ENCODE data around the gene CSF2.
"Not testable (repeated sequence)": the region's sequence is repeated elsewhere in the genome, so short reads cannot be mapped to it uniquely, and the experiment has no call there.

CSF2 gene

DNA sequence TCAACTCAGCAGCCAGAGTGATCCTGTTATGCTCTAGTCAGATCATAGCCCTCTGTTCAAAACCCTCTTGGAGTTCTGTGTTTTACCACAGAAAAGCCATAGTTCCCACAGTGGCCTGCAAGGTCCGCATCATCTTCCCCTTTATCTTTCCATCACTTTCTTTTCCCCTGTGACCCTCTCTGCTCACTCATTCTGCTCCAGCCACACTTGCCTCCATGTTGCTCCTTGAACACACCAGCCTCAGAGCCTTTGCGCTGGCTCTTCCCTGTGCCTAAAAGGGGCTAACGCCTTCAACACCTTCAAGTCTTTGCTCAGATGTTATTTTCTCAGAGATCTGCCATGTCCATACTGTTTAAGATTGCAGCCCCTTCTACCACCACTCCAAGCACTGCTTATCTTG, 26.3 kb downstream of the CSF2 start:
- TF ChIP-seq SPI1 (IDR thresholded peaks at IDR 0.05; ENCODE audit: low read depth, low read length), result no peak
- DNase-seq (ENCODE audit: insufficient read length, low spot score) (no peak), FAIRE-seq (no peak)

- peak; percentile 26 for FAIRE-seq
- DNase-seq (ENCODE audit: insufficient read length, low spot score), result no peak
- TF ChIP-seq TAF1 (IDR thresholded peaks at IDR 0.05; ENCODE audit: low read depth, low read length), result no peak
- peak; percentile 29 for TF ChIP-seq PAX5 (IDR thresholded peaks at IDR 0.05; ENCODE audit: insufficient read depth, low read length, severe bottlenecking)
- no peak for TF ChIP-seq POLR2A (IDR thresholded peaks at IDR 0.05; ENCODE audit: low read depth, low read length)
- TF ChIP-seq SPI1 (IDR thresholded peaks at IDR 0.05; ENCODE audit: low read depth, low read length), result peak; percentile 86
- no peak for TF ChIP-seq POU2F2 (IDR thresholded peaks at IDR 0.05; ENCODE audit: low read depth, low read length)
Measured at GRCh38 chr5:132100672-132101261, 27.2 kb downstream of the CSF2 start.

DNA sequence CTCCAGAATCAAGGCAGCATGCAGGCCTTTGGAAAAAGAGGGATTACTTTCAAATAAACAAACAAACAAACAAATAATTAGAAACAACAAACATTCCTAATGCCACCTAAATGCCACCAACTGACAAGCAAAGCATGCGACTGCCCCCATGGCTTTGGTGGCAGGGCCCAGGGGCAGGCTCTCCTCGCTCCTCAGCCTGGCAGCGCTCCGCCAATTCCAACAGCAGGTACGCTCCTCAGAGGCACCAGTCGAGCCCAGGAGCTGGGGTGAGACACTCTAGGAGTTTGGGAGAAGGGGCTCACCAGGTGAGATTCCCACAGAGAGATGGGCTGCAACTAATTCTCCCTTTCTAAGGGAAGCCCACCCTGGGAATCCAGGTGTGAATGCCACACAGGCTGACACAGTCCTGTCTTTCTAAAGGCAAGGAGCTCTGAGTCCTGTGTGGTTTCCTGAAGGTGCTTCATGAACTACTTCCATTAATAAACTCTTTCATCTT, 27.8 kb downstream of the CSF2 start:
- DNase-seq (ENCODE audit: insufficient read length, low spot score) (no peak), FAIRE-seq (no peak)
- TF ChIP-seq PAX5 (IDR thresholded peaks at IDR 0.05; ENCODE audit: insufficient read depth, low read length, severe bottlenecking) (no peak), SPI1 (IDR thresholded peaks at IDR 0.05; ENCODE audit: low read depth, low read length) (no peak), POLR2AphosphoS5 (IDR thresholded peaks at IDR 0.05; ENCODE audit: low read depth, low read length) (no peak), POLR2A (IDR thresholded peaks at IDR 0.05; ENCODE audit: low read depth, low read length) (no peak)

GRCh38 chr5:132102101-132102701, 28.6 kb downstream of the CSF2 start:
- FAIRE-seq (no peak), DNase-seq (ENCODE audit: insufficient read length, low spot score) (no peak)

GRCh38 chr5:132102944-132103331, 29.3 kb downstream of the CSF2 start:
- DNase-seq (ENCODE audit: insufficient read length, low spot score) (no peak), FAIRE-seq (no peak)
- TF ChIP-seq POLR2A (IDR thresholded peaks at IDR 0.05; ENCODE audit: low read depth, low read length), result no peak

More at GRCh38 chr5:132102101-132102701, 28.6 kb downstream of the CSF2 start:
- TF ChIP-seq SPI1 (IDR thresholded peaks at IDR 0.05; ENCODE audit: low read depth, low read length) (no peak), POLR2AphosphoS5 (IDR thresholded peaks at IDR 0.05; ENCODE audit: low read depth, low read length) (no peak), TAF1 (IDR thresholded peaks at IDR 0.05; ENCODE audit: low read depth, low read length) (no peak), POLR2A (IDR thresholded peaks at IDR 0.05; ENCODE audit: low read depth, low read length) (no peak), POU2F2 (IDR thresholded peaks at IDR 0.05; ENCODE audit: low read depth, low read length) (no peak), PAX5 (IDR thresholded peaks at IDR 0.05; ENCODE audit: insufficient read depth, low read length, severe bottlenecking) (no peak)

- DNase-seq (ENCODE audit: insufficient read length, low spot score) (peak; percentile 50), FAIRE-seq (peak; percentile 83)
- peak; percentile 14; the same call in 1 of the 2 replicates for TF ChIP-seq POLR2AphosphoS5 (IDR thresholded peaks at IDR 0.05; ENCODE audit: low read depth, low read length)
- TF ChIP-seq POLR2A (IDR thresholded peaks at IDR 0.05; ENCODE audit: low read depth, low read length), result 0 out of 2 replicates have a peak, but pooled peaks have one; percentile 47
- peak; percentile 87 for TF ChIP-seq SPI1 (IDR thresholded peaks at IDR 0.05; ENCODE audit: low read depth, low read length)
- no peak for TF ChIP-seq PAX5 (IDR thresholded peaks at IDR 0.05; ENCODE audit: insufficient read depth, low read length, severe bottlenecking)
Measured at GRCh38 chr5:132103332-132103951, 29.9 kb downstream of the CSF2 start.

DNA sequence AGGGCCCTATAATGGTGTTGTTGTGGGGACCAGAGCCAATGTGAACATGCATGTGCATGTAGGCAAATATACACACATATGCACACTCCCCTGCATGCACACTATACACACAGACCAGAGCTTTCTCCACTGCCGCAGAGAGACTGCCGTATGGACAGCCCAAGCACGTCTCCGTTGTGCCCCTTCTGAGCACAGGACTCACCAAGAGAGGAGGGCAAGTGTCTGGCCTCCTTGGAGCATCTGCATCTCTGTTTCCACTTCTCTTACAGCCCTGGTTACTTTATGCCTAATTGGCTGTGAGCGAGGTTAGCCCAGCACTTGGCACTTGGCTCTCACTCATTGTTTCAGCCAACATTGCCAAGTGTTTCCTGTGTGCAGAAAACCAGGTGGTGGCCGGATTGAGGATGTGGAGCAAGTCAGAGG, 30.4 kb downstream of the CSF2 start:
- DNase-seq (ENCODE audit: insufficient read length, low spot score) (no peak), FAIRE-seq (no peak)
- no peak for TF ChIP-seq POU2F2 (IDR thresholded peaks at IDR 0.05; ENCODE audit: low read depth, low read length)
- TF ChIP-seq SPI1 (IDR thresholded peaks at IDR 0.05; ENCODE audit: low read depth, low read length), result peak; percentile 44

- TF ChIP-seq POLR2AphosphoS5 (IDR thresholded peaks at IDR 0.05; ENCODE audit: low read depth, low read length) (no peak), TAF1 (IDR thresholded peaks at IDR 0.05; ENCODE audit: low read depth, low read length) (no peak), POLR2A (IDR thresholded peaks at IDR 0.05; ENCODE audit: low read depth, low read length) (no peak), POU2F2 (IDR thresholded peaks at IDR 0.05; ENCODE audit: low read depth, low read length) (no peak), SPI1 (IDR thresholded peaks at IDR 0.05; ENCODE audit: low read depth, low read length) (no peak), PAX5 (IDR thresholded peaks at IDR 0.05; ENCODE audit: insufficient read depth, low read length, severe bottlenecking) (no peak)
- DNase-seq (ENCODE audit: insufficient read length, low spot score), result no peak
- no peak for FAIRE-seq
Measured at GRCh38 chr5:132104556-132104955, 31.0 kb downstream of the CSF2 start.

- TF ChIP-seq POU2F2 (IDR thresholded peaks at IDR 0.05; ENCODE audit: low read depth, low read length), result no peak
- FAIRE-seq (no peak), DNase-seq (ENCODE audit: insufficient read length, low spot score) (no peak)
Measured at GRCh38 chr5:132105688-132106087, 32.1 kb downstream of the CSF2 start.

GRCh38 chr5:132108495-132108894, 34.9 kb downstream of the CSF2 start:
- FAIRE-seq; DNase-seq (ENCODE audit: insufficient read length, low spot score): not testable (repeated sequence)

DNA sequence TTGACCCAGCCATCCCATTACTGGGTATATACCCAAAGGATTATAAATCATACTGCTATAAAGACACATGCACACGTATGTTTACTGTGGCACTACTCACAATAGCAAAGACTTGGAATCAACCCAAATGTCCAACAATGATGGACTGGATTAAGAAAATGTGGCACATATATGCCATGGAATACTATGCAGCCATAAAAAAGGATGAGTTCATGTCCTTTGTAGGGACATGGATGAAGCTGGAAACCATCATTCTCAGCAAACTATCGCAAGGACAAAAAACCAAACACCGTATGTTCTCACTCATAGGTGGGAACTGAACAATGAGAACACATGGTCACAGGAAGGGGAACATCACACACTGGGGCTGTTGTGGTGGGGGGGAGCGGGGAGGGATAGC, 35.4 kb downstream of the CSF2 start:
- not testable (repeated sequence) for FAIRE-seq; DNase-seq (ENCODE audit: insufficient read length, low spot score)

Data from GM12891 (cell line).